Measurements from ENCODE around the gene STK35.

- TF ChIP-seq, protein P1, sequence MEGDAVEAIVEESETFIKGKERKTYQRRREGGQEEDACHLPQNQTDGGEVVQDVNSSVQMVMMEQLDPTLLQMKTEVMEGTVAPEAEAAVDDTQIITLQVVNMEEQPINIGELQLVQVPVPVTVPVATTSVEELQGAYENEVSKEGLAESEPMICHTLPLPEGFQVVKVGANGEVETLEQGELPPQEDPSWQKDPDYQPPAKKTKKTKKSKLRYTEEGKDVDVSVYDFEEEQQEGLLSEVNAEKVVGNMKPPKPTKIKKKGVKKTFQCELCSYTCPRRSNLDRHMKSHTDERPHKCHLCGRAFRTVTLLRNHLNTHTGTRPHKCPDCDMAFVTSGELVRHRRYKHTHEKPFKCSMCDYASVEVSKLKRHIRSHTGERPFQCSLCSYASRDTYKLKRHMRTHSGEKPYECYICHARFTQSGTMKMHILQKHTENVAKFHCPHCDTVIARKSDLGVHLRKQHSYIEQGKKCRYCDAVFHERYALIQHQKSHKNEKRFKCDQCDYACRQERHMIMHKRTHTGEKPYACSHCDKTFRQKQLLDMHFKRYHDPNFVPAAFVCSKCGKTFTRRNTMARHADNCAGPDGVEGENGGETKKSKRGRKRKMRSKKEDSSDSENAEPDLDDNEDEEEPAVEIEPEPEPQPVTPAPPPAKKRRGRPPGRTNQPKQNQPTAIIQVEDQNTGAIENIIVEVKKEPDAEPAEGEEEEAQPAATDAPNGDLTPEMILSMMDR (IDR thresholded peaks at IDR 0.05) = no peak
- no peak for TF ChIP-seq POLR2A (IDR thresholded peaks at IDR 0.05)
These were observed 94.0 kb downstream of the STK35 start for GRCh38 chr20:2195614-2196013.

Data from Peyer's patch (tissue), 4 donors.